Aorta (tissue), 5 donors: ENCODE results near the gene TTC39B. TPM values are rescaled to one million over a fixed set of nuclear protein-coding genes. Genes with fewer than 3 reads are reported as not detected.

Experiments
- ATAC-seq: fragments of 200-7000 bp; cut with Tn5 transposase; one replicate; pipeline ENCODE4 v1.9.1; 2022; ENCODE audit warnings: moderate library complexity; ENCODE audit not compliant: low FRiP score
- DNase-seq, 2 donors: peaks; one replicate each; pipeline ENCODE4 v3.0.0-alpha.2; 2020
- H3K27ac ChIP-seq, 2 donors: one replicate each; pipeline ENCODE4 v1.5.1; 2013; ENCODE audit warnings: low read length in 2 of 2, mild to moderate bottlenecking in 2 of 2, moderate library complexity in 2 of 2, control low read depth in 1 of 2, inconsistent platforms in 1 of 2, low read depth in 1 of 2
- H3K27me3 ChIP-seq, 2 donors: one replicate each; pipeline ENCODE4 v1.6.1; 2013; ENCODE audit warnings: control low read depth in 1 of 2, low read length in 1 of 2, mild to moderate bottlenecking in 1 of 2, moderate library complexity in 1 of 2; ENCODE audit not compliant: insufficient read depth in 2 of 2, control insufficient read depth in 1 of 2
- H3K36me3 ChIP-seq, 2 donors: one replicate each; pipeline ENCODE4 v1.6.1; 2013; ENCODE audit warnings: control low read depth in 1 of 2, low read length in 1 of 2, mild to moderate bottlenecking in 1 of 2; ENCODE audit not compliant: insufficient read depth in 2 of 2, control insufficient read depth in 1 of 2
- H3K4me1 ChIP-seq, 2 donors: one replicate each; pipeline ENCODE4 v1.6.1; 2013; ENCODE audit warnings: low read length in 2 of 2, control low read depth in 1 of 2, mild to moderate bottlenecking in 1 of 2, moderate library complexity in 1 of 2; ENCODE audit not compliant: insufficient read depth in 2 of 2, control insufficient read depth in 1 of 2
- H3K4me3 ChIP-seq, 2 donors: one replicate each; pipeline ENCODE4 v1.5.1; 2013; ENCODE audit warnings: low read length in 2 of 2, control low read depth in 1 of 2, mild to moderate bottlenecking in 1 of 2
- H3K9me3 ChIP-seq: one replicate; pipeline ENCODE4 v1.6.1; 2013; ENCODE audit warnings: mild to moderate bottlenecking, low read length; ENCODE audit not compliant: control insufficient read depth
- WGBS, 2 donors: extraction: QIAGEN DNeasy Blood & Tissue Kit; methylation state at CpG; one replicate each; pipeline ENCODE4 v1.1.7; 2013; 5-methylcytosine and 5-hydroxymethylcytosine counted together
- intact Hi-C, 2 donors: fragments of 100-400 bp; cut with DNase I; formaldehyde crosslinking; loops; one replicate each; pipeline versions ENCODE4 v1.14.2 to v1.15.0; 2022
- polyA plus RNA-seq, 2 donors: library from polyadenylated mRNA; stranded (reverse); fragments of 200-250 nt; gene quantifications; one replicate each; pipeline ENCODE4 v1.2.3, GENCODE V29; 2013
- total RNA-seq, 2 donors: library from RNA; stranded (reverse); fragmentation: NEBNext Ultra II Directional; extraction: Animal tissue kit (Norgen Biotek cat#: 25700); gene quantifications; one replicate each; pipeline ENCODE4 v1.2.1, GENCODE V29; 2021
- donor health status: healthy with polysubstance abuse.
- donor health status: Bipolar disorder and iron deficiency.
- donor health status: DM: no; HTN: no; CAD: no.
- donor health status: DM: no; HTN: no; CAD: no.
- donor health status: DM: yes; HTN: yes; CAD: no.

The TTC39B gene
- total and polyA plus RNA-seq, 4 donors = 6.1 to 40.8 (median 26.8) TPM

GRCh38 chr9:15298362-15298761 is 8.7 kb downstream of the TTC39B start:
- intact Hi-C loops = loop anchor here (10.0 kb wide), 2 partner anchors 54 to 186 kb away; no protein-coding TSS in a partner anchor
- DNase-seq (no peak), ATAC-seq (no peak)
- no peaks in the 10 kb centered on the region for H3K9me3 ChIP-seq
- H3K27ac ChIP-seq = peak overlapping the region in 1 of 2 donors; percentile 92
- no peaks in the 10 kb centered on the region for H3K27me3 ChIP-seq
- WGBS, 2 donors = 94 to 96% methylated on average over 3 of the region's 3 CpGs
- H3K4me1 ChIP-seq = peaks cover 0 to 4% of the 10 kb centered on the region in 2 donors
- no peak overlapping the region for H3K4me3 ChIP-seq
- peaks cover 0 to 3% of the 10 kb centered on the region in 2 donors for H3K36me3 ChIP-seq

GRCh38 chr9:15295761-15296405 is 11.1 kb downstream of the TTC39B start:
- H3K27ac ChIP-seq = peak overlapping the region; percentile 88 to 92
- H3K4me3 ChIP-seq = peak overlapping the region; percentile 28 to 74
- H3K9me3 ChIP-seq = no peaks in the 10 kb centered on the region
- ATAC-seq (peak; percentile 68), DNase-seq (peak in 1 of 2 donors; percentile 61)
- WGBS, 2 donors = 0% methylated on average over 4 of the region's 4 CpGs
- intact Hi-C loops = loop anchor here (10.0 kb wide), 2 partner anchors 51 to 189 kb away; no protein-coding TSS in a partner anchor
- H3K36me3 ChIP-seq = peaks cover 0 to 3% of the 10 kb centered on the region in 2 donors
- peaks cover 2 to 5% of the 10 kb centered on the region in 2 donors for H3K4me1 ChIP-seq
- no peaks in the 10 kb centered on the region for H3K27me3 ChIP-seq

GRCh38 chr9:15294604-15295003 is 12.4 kb downstream of the TTC39B start:
- H3K27ac ChIP-seq = peak overlapping the region; percentile 80 to 93

GRCh38 chr9:15293804-15294316 is 13.2 kb downstream of the TTC39B start:
- H3K4me3 ChIP-seq = no peak overlapping the region
- H3K9me3 ChIP-seq = no peaks in the 10 kb centered on the region
- DNase-seq (no peak), ATAC-seq (no peak)
- H3K4me1 ChIP-seq = peaks cover 2 to 11% of the 10 kb centered on the region in 2 donors
- WGBS, 2 donors = 5 to 7% methylated on average over 10 of the region's 10 CpGs
- H3K27me3 ChIP-seq = no peaks in the 10 kb centered on the region
- no peaks in the 10 kb centered on the region for H3K36me3 ChIP-seq
- intact Hi-C loops = loop anchor here (5.0 to 10.0 kb wide), 3 partner anchors 49 to 191 kb away; no protein-coding TSS in a partner anchor
- H3K27ac ChIP-seq = peak overlapping the region; percentile 72 to 88

More at GRCh38 chr9:15294604-15295003, 12.4 kb downstream of the TTC39B start:
- Histone ChIP-seq H3K9me3 (no peaks in the 10 kb centered on the region), H3K4me3 (no peak overlapping the region), H3K4me1 (peaks cover 2 to 11% of the 10 kb centered on the region in 2 donors), H3K27me3 (no peaks in the 10 kb centered on the region), H3K36me3 (no peaks in the 10 kb centered on the region)
- intact Hi-C loops = loop anchor here (5.0 to 10.0 kb wide), 3 partner anchors 50 to 190 kb away; no protein-coding TSS in a partner anchor
- 92 to 93% methylated on average over 4 of the region's 4 CpGs for WGBS, 2 donors
- DNase-seq = no peak
- ATAC-seq = no peak

GRCh38 chr9:15293084-15293483 is 13.9 kb downstream of the TTC39B start:
- DNase-seq = no peak
- Histone ChIP-seq H3K27me3 (no peaks in the 10 kb centered on the region), H3K4me3 (no peak overlapping the region), H3K36me3 (no peaks in the 10 kb centered on the region), H3K4me1 (peaks cover 2 to 11% of the 10 kb centered on the region in 2 donors), H3K27ac (peak overlapping the region in 1 of 2 donors; percentile 72), H3K9me3 (no peaks in the 10 kb centered on the region)
- no peak for ATAC-seq
- intact Hi-C loops = loop anchor here (5.0 to 10.0 kb wide), 3 partner anchors 48 to 192 kb away; no protein-coding TSS in a partner anchor

GRCh38 chr9:15289603-15290002 is 17.4 kb downstream of the TTC39B start:
- no peak for DNase-seq
- Histone ChIP-seq H3K4me3 (no peak overlapping the region), H3K9me3 (no peaks in the 10 kb centered on the region), H3K27ac (no peak overlapping the region), H3K36me3 (no peaks in the 10 kb centered on the region), H3K4me1 (peaks cover 2 to 7% of the 10 kb centered on the region in 2 donors), H3K27me3 (no peaks in the 10 kb centered on the region)
- WGBS, 2 donors = 62 to 68% methylated on average over 5 of the region's 5 CpGs
- intact Hi-C loops = loop anchor here (5.0 to 10.0 kb wide), 3 partner anchors 45 to 195 kb away; no protein-coding TSS in a partner anchor
- ATAC-seq = no peak

- DNase-seq (no peak), ATAC-seq (no peak)
- Histone ChIP-seq H3K9me3 (no peaks in the 10 kb centered on the region), H3K36me3 (no peaks in the 10 kb centered on the region), H3K27me3 (no peaks in the 10 kb centered on the region), H3K4me1 (peaks cover 2 to 7% of the 10 kb centered on the region in 2 donors), H3K4me3 (no peak overlapping the region), H3K27ac (no peak overlapping the region)
- 96 to 98% methylated on average over 4 of the region's 4 CpGs for WGBS, 2 donors
- intact Hi-C loops = no loop called here
Observed at GRCh38 chr9:15287309-15287708, 19.7 kb downstream of the TTC39B start.

- no peaks in the 10 kb centered on the region for H3K9me3 ChIP-seq
- ATAC-seq (no peak), DNase-seq (no peak)
- 71 to 88% methylated on average over 4 of the region's 4 CpGs for WGBS, 2 donors
- H3K36me3 ChIP-seq = no peaks in the 10 kb centered on the region
- no peak overlapping the region for H3K27ac ChIP-seq
- intact Hi-C loops = no loop called here
- H3K4me3 ChIP-seq = no peak overlapping the region
- H3K4me1 ChIP-seq = peaks cover 0 to 7% of the 10 kb centered on the region in 2 donors
- no peaks in the 10 kb centered on the region for H3K27me3 ChIP-seq
Observed at GRCh38 chr9:15286161-15286821, 20.7 kb downstream of the TTC39B start.
